ENCODE results near the gene CTSH. TPM values are rescaled to one million over a fixed set of nuclear protein-coding genes. Genes with fewer than 3 reads are reported as not detected.

CTSH gene
- polyA plus RNA-seq, 1 donor (not counting 4 experiments of a cell fraction or from before 2014, with no cell fraction given), result 23.0 TPM

GRCh38 chr15:78881681-78882080, 63.2 kb downstream of the CTSH start:
- dilution Hi-C loops (cut with MboI; ENCODE audit: extremely low pct_ligation_motif_present, low sequenced_read_pairs), result no loop called here
- Histone ChIP-seq H3K9ac (ENCODE audit: control insufficient read depth, extremely low read depth, insufficient read depth, low read length) (no peak overlapping the region), H3K27ac (ENCODE audit: control insufficient read depth, insufficient read depth, low read length) (no peak overlapping the region), H2AFZ (ENCODE audit: control insufficient read depth, low read length) (no peak overlapping the region), H4K20me1 (ENCODE audit: control insufficient read depth, extremely low read depth, insufficient read depth, low read length) (peaks cover 45% of the 10 kb centered on the region), H3K4me2 (ENCODE audit: control insufficient read depth, extremely low read depth, insufficient read depth, low read depth, low read length) (no peak overlapping the region), H3K4me1 (ENCODE audit: control insufficient read depth, extremely low read depth, insufficient read depth, low read length) (peaks cover 24% of the 10 kb centered on the region), H3K9me3 (ENCODE audit: control insufficient read depth, low read depth, low read length) (no peaks in the 10 kb centered on the region), H3K4me3 (ENCODE audit: control insufficient read depth in 2 of 3, extremely low read depth in 1 of 3, insufficient read depth in 2 of 3, low read depth in 1 of 3, low read length in 3 of 3) (no peak overlapping the region), H3K27me3 (ENCODE audit: control insufficient read depth, extremely low read depth, insufficient read depth, low read length) (no peaks in the 10 kb centered on the region), H3K79me2 (ENCODE audit: control insufficient read depth, insufficient read depth, low read length) (peaks cover 99% of the 10 kb centered on the region), H3K36me3 (ENCODE audit: control insufficient read depth in 2 of 2, extremely low read depth in 1 of 2, insufficient read depth in 2 of 2, low read length in 2 of 2) (peaks cover 7 to 17% of the 10 kb centered on the region in 2 experiments), H3K9me1 (ENCODE audit: control insufficient read depth, extremely low read depth, insufficient read depth, low read length) (peaks cover 3% of the 10 kb centered on the region)
- DNase-seq (ENCODE audit: low read depth, low spot score), result no peak
- TF ChIP-seq CTCF (optimal IDR thresholded peaks at IDR 0.05 in 1 of 3, IDR thresholded peaks at IDR 0.05 in 1 of 3, conservative IDR thresholded peaks at IDR 0.05 in 1 of 3; ENCODE audit: extremely low read depth in 1 of 3, insufficient read depth in 2 of 3, low read length in 3 of 3) (no peak), EZH2 (IDR thresholded peaks at IDR 0.05; ENCODE audit: low read length) (no peak)
- no peak for FAIRE-seq

- Histone ChIP-seq H3K9me3 (ENCODE audit: control insufficient read depth, low read depth, low read length) (no peaks in the 10 kb centered on the region), H3K27me3 (ENCODE audit: control insufficient read depth, extremely low read depth, insufficient read depth, low read length) (no peaks in the 10 kb centered on the region), H3K79me2 (ENCODE audit: control insufficient read depth, insufficient read depth, low read length) (peaks cover 100% of the 10 kb centered on the region), H2AFZ (ENCODE audit: control insufficient read depth, low read length) (no peak overlapping the region), H3K9ac (ENCODE audit: control insufficient read depth, extremely low read depth, insufficient read depth, low read length) (no peak overlapping the region), H3K27ac (ENCODE audit: control insufficient read depth, insufficient read depth, low read length) (no peak overlapping the region), H3K4me2 (ENCODE audit: control insufficient read depth, extremely low read depth, insufficient read depth, low read depth, low read length) (no peak overlapping the region), H3K9me1 (ENCODE audit: control insufficient read depth, extremely low read depth, insufficient read depth, low read length) (peaks cover 6% of the 10 kb centered on the region), H3K4me3 (ENCODE audit: control insufficient read depth in 2 of 3, extremely low read depth in 1 of 3, insufficient read depth in 2 of 3, low read depth in 1 of 3, low read length in 3 of 3) (no peak overlapping the region), H3K36me3 (ENCODE audit: control insufficient read depth in 2 of 2, extremely low read depth in 1 of 2, insufficient read depth in 2 of 2, low read length in 2 of 2) (peaks cover 4 to 17% of the 10 kb centered on the region in 2 experiments), H3K4me1 (ENCODE audit: control insufficient read depth, extremely low read depth, insufficient read depth, low read length) (peaks cover 30% of the 10 kb centered on the region), H4K20me1 (ENCODE audit: control insufficient read depth, extremely low read depth, insufficient read depth, low read length) (peaks cover 53% of the 10 kb centered on the region)
- FAIRE-seq (no peak), DNase-seq (ENCODE audit: low read depth, low spot score) (no peak)
- TF ChIP-seq CTCF (optimal IDR thresholded peaks at IDR 0.05 in 1 of 3, IDR thresholded peaks at IDR 0.05 in 1 of 3, conservative IDR thresholded peaks at IDR 0.05 in 1 of 3; ENCODE audit: extremely low read depth in 1 of 3, insufficient read depth in 2 of 3, low read length in 3 of 3), result no peak
- dilution Hi-C loops (cut with MboI; ENCODE audit: extremely low pct_ligation_motif_present, low sequenced_read_pairs), result no loop called here
These were observed 64.0 kb downstream of the CTSH start for GRCh38 chr15:78880813-78881212.

All from keratinocyte (primary cell).